Lower lobe of right lung (tissue), 2 donors: Measurements from ENCODE around the gene NSUN7. TPM values are rescaled to one million over a fixed set of nuclear protein-coding genes. Genes with fewer than 3 reads are reported as not detected.
"Not testable (repeated sequence)": the region's sequence is repeated elsewhere in the genome, so short reads cannot be mapped to it uniquely, and the experiment has no call there.

Experiments
- ATAC-seq, 2 donors: fragments of 200-7000 bp; cut with Tn5 transposase; one replicate each; pipeline ENCODE4 v1.9.1; 2020 to 2022; ENCODE audit warnings: mild to moderate bottlenecking in 2 of 2, moderate library complexity in 2 of 2
- DNase-seq: peaks from one replicate; pipeline ENCODE4 v3.0.0-alpha.2; 2020
- H3K27ac ChIP-seq: fragments of 200-600 bp; one replicate; pipeline ENCODE4 v1.8.0; 2022
- H3K27me3 ChIP-seq: fragments of 200-600 bp; one replicate; pipeline ENCODE4 v1.8.0; 2022; ENCODE audit warnings: low read depth
- H3K36me3 ChIP-seq: fragments of 200-600 bp; one replicate; pipeline ENCODE4 v1.8.0; 2022; ENCODE audit warnings: mild to moderate bottlenecking
- H3K4me1 ChIP-seq: fragments of 200-600 bp; one replicate; pipeline ENCODE4 v1.8.0; 2022
- H3K4me3 ChIP-seq: fragments of 200-600 bp; one replicate; pipeline ENCODE4 v1.8.0; 2022; ENCODE audit warnings: mild to moderate bottlenecking
- H3K9me3 ChIP-seq: fragments of 200-600 bp; one replicate; pipeline ENCODE4 v1.8.0; 2022
- CTCF ChIP-seq: fragments of 200-600 bp; IDR thresholded peaks from one replicate; pipeline ENCODE4 v1.8.0; 2022; ENCODE audit warnings: antibody characterized with exemption, mild to moderate bottlenecking
- intact Hi-C: fragments of 100-400 bp; cut with DNase I; formaldehyde crosslinking; loops from one replicate; pipeline ENCODE4 v1.11.0; 2022
- long read RNA-seq: library from polyadenylated mRNA; unstranded; transcript quantifications from one replicate; pipeline ENCODE4 v2.0.0, GENCODE V29; 2021
- total RNA-seq: library from RNA; stranded (reverse); fragmentation: NEBNext Ultra II Directional; extraction: Animal tissue kit (Norgen Biotek cat#: 25700); gene quantifications from one replicate; pipeline ENCODE4 v1.2.1, GENCODE V29; 2021
- donor health status: DM: no; HTN: yes; CAD: no; lungs with severe emphysema.

Gene NSUN7
- 9.2 TPM for total RNA-seq
- long read RNA-seq, partial matches to known transcripts, result 3 of 7 reads
- long read RNA-seq, other reads (novel, unspliced or antisense), result 3 of 7 reads

DNA sequence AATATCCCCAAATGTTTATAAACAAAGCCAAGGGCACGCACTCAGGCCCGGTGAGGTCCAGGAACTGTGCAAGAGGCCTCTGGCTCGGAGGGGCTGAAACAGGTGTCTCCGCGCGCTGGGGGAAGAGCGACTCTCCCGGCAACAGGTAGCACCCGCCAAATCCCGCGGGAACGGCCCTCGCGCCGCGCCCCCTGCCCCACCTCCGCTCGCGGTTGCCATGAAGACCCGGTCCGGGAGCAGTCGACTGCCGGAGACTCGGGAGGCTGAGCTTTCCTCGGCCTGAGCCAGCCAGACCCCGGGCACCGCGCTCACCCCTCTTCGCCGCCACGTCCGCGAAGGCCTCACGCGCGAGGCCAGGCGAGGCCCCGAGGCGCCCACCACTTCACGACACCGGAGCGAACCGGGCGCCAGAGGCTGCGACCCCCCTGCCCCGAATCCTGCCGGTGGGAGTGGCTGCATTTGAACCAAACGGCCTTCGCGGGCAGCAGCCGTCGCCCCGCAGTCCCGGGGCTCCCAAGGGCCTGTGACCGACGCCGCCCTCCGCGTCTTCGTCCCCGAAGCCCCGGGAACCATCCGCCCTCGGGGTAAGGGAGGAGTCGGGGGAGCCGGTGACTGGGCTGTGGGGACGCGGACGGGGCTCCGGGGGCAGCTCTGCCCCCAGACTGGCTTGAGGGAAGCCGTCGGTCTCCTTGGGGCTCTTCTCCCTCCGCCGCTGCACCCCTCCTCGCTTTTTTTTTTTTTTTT is at the start of gene NSUN7:
NSUN7 (plus strand) TSS at position 239 of the 744 bp plus-strand sequence. CDS start 739 bp downstream, outside the sequence.
- DNase-seq, result peak; percentile 89

DNA sequence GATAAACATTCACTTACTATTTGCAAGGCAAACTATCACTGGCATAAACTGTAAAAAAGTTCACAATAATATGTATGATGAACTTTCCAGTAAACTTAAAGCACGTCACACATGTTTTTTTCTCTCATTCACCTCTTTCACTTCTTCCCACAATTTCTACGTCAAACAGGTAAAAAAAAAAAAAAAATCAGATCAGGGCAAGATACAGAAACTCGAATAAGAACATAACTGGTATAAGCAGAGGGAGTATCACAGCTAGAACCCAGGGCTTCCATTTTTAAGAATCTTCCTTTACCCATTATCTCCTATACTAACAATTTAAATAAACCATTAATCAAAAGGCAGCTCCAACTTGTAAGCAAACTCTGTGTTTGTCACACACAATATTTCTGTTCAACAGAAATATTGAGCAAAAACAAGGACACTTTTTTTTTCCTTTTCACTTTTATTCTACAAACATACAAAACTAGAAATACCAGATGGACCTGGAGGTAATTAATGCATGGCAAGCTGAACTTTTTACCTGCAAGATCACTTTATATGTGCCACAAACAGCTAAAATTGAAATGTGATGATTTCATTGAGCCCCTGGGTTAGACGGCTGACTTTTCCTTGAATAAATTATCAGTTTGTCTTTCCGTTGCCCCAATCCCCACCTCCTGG is 47.5 kb upstream of the NSUN7 start:
- intact Hi-C loops, result no loop called here
- no peak for TF ChIP-seq CTCF
- no peaks in the 10 kb centered on the region for H3K9me3 ChIP-seq
- H3K4me1 ChIP-seq, result no peaks in the 10 kb centered on the region
- H3K27me3 ChIP-seq, result no peaks in the 10 kb centered on the region
- no peak for DNase-seq
- H3K36me3 ChIP-seq, result no peaks in the 10 kb centered on the region
- ATAC-seq, result no peak
- H3K27ac ChIP-seq, result no peak overlapping the region
- no peak overlapping the region for H3K4me3 ChIP-seq

More for the DNA sequence above, at the start of gene NSUN7:
- Histone ChIP-seq H3K4me3 (peak within 1 kb of the TSS; percentile 70), H3K4me1 (peaks cover 12% of the 10 kb centered on the region), H3K27me3 (peaks cover 15% of the 10 kb centered on the region), H3K27ac (peak within 1 kb of the TSS; percentile 77), H3K36me3 (no peaks in the 10 kb centered on the region), H3K9me3 (no peaks in the 10 kb centered on the region)
- intact Hi-C loops, result no loop called here
- ATAC-seq, result peak; percentile 96 to 97
- TF ChIP-seq CTCF, result no peak

DNA sequence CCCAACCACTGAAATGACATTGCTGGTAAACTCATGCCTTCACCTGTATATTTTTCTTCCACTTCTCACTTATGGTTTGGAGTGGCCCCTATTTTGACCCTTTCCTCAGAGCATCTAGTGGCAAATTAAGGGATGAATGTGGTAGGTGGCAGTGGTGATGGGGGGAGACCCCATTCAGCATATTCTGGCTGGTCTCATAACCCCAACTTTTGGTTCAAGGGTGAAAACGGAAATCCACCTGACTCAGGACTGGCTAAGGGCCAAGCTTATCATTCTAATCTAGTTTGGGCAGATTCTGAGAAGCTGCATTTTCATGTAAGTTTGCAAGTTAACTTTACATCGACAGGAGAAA is 47.0 kb upstream of the NSUN7 start:
- Histone ChIP-seq H3K9me3 (no peaks in the 10 kb centered on the region), H3K36me3 (no peaks in the 10 kb centered on the region), H3K4me1 (no peaks in the 10 kb centered on the region), H3K4me3 (no peak overlapping the region), H3K27me3 (no peaks in the 10 kb centered on the region), H3K27ac (no peak overlapping the region)
- ATAC-seq, result no peak
- intact Hi-C loops, result no loop called here
- no peak for DNase-seq
- no peak for TF ChIP-seq CTCF

DNA sequence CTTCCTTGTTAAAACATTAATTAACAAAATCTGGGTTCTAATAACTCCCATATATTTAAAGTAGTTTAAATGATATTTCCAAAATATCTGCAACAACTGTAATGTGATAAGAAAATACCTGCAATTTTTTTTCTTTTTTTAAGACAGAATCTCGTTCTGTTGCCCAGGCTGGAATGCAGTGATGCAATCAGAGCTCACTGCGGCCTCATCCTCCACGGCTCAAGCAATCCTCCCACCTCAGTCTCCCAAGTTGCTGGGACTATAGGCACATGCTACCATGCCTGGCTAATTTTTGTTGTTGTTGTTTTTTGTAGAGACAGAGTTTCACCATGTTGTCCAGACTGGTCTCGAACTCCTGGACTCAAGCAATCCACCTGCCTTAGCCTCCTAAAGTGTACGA is 45.7 kb upstream of the NSUN7 start:
- TF ChIP-seq CTCF, result no peak
- Histone ChIP-seq H3K4me1 (no peaks in the 10 kb centered on the region), H3K27me3 (no peaks in the 10 kb centered on the region), H3K4me3 (no peak overlapping the region), H3K36me3 (no peaks in the 10 kb centered on the region), H3K27ac (no peak overlapping the region), H3K9me3 (no peaks in the 10 kb centered on the region)
- intact Hi-C loops, result no loop called here
- DNase-seq, result no peak
- ATAC-seq, result no peak

DNA sequence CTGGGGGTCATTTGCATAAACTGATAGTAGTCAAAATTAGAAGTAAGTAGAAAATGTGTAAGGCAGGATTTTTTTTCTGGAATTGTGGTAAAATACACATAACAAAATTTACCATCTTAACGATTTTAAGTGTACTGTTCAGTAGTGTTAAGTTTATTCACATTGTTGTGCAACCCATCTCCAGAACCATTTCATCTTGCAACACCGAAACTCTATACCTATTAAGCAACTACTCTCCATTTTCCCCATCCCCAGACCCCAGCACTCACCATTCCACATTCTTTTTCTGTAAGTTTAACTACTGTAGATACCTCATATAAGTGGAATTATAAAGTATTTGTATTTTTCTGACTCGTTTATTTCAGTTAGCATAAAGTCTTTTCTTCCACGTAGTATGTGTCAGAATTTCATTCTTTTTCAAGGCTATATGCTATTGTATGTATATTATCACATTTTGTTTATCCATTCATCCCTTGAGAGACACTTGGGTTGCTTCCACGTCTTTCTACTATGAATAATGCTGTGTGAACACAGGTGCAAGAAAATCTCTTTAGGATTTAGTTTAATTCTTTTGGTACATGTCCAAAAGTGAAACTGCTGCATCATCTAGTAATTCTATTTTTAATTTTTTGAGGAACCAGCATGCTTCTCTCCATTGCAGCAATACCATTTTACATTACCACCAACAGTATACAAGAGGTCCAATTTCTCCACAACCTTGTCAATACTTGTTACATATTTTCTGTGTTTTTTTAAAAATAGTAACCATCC is 39.1 kb upstream of the NSUN7 start:
- Histone ChIP-seq H3K36me3 (no peaks in the 10 kb centered on the region), H3K4me1 (no peaks in the 10 kb centered on the region), H3K4me3 (peak overlapping the region; percentile 17), H3K27me3 (no peaks in the 10 kb centered on the region), H3K9me3 (no peaks in the 10 kb centered on the region), H3K27ac (peak overlapping the region; percentile 52)
- TF ChIP-seq CTCF, result no peak
- intact Hi-C loops, result no loop called here
- DNase-seq (no peak), ATAC-seq (peak; percentile 78 to 89)

GRCh38 chr4:40713001-40713400 is 36.8 kb upstream of the NSUN7 start:
- H3K27ac ChIP-seq, H3K9me3 ChIP-seq, intact Hi-C loops, H3K4me3 ChIP-seq, ATAC-seq, H3K36me3 ChIP-seq, H3K4me1 ChIP-seq, H3K27me3 ChIP-seq, DNase-seq: not testable (repeated sequence)
